Fibroblast of peridontal ligament (primary cell): ENCODE measurements around the gene C19orf38.
"Not testable (repeated sequence)": the region's sequence is repeated elsewhere in the genome, so short reads cannot be mapped to it uniquely, and the experiment has no call there.

Experiments used
- DNase-seq: peaks from one replicate; pipeline ENCODE4 v3.0.0-alpha.2; 2010; ENCODE audit errors: extremely low read depth

The C19orf38 gene

GRCh38 chr19:10823690-10824089, 24.5 kb upstream of the C19orf38 start:
- no peak for DNase-seq

- no peak for DNase-seq
These were observed 22.0 kb upstream of the C19orf38 start for GRCh38 chr19:10826231-10826630.

- no peak for DNase-seq
These were observed 21.4 kb upstream of the C19orf38 start for GRCh38 chr19:10826846-10827245.

- no peak for DNase-seq
These were observed 19.0 kb upstream of the C19orf38 start for GRCh38 chr19:10828981-10829821.

GRCh38 chr19:10829967-10830366, 18.2 kb upstream of the C19orf38 start:
- no peak for DNase-seq

GRCh38 chr19:10830370-10830769, 17.8 kb upstream of the C19orf38 start:
- no peak for DNase-seq

GRCh38 chr19:10830931-10831779, 17.1 kb upstream of the C19orf38 start:
- no peak for DNase-seq

GRCh38 chr19:10831987-10832938, 16.0 kb upstream of the C19orf38 start:
- no peak for DNase-seq

GRCh38 chr19:10832939-10833296, 15.3 kb upstream of the C19orf38 start:
- no peak for DNase-seq

GRCh38 chr19:10835089-10835753, 13.0 kb upstream of the C19orf38 start:
- DNase-seq, result no peak

- peak; percentile 98 for DNase-seq
These were observed 12.3 kb upstream of the C19orf38 start, which contains the start of gene TMED1 for GRCh38 chr19:10835754-10836478. TMED1 (minus strand) TSS chr19:10836212; CDS start chr19:10836191, 21 bp downstream.

GRCh38 chr19:10836479-10837330, 11.5 kb upstream of the C19orf38 start:
- DNase-seq, result no peak

GRCh38 chr19:10837649-10838048, 10.6 kb upstream of the C19orf38 start:
- not testable (repeated sequence) for DNase-seq

GRCh38 chr19:10838377-10838776, 9.8 kb upstream of the C19orf38 start:
- DNase-seq, result no peak

- no peak for DNase-seq
These were observed 8.8 kb upstream of the C19orf38 start for GRCh38 chr19:10839114-10840050.

- no peak for DNase-seq
These were observed 5.4 kb upstream of the C19orf38 start for GRCh38 chr19:10842788-10843187.

- DNase-seq, result no peak
These were observed 1.6 kb upstream of the C19orf38 start for GRCh38 chr19:10846500-10847202.

GRCh38 chr19:10850631-10851030, 2.4 kb downstream of the C19orf38 start:
- no peak for DNase-seq
